ENCODE measurements around the gene SERTAD3.

- TF ChIP-seq CTCF (IDR thresholded peaks at IDR 0.05; ENCODE audit: borderline replicate concordance, extremely low read depth, low read length, poor library complexity, severe bottlenecking) (no peak), EZH2 (IDR thresholded peaks at IDR 0.05; ENCODE audit: borderline replicate concordance, low read depth, low read length, severe bottlenecking) (no peak)
Observed at GRCh38 chr19:40397568-40397906, 46.6 kb downstream of the SERTAD3 start.
